Right lobe of liver (tissue), 6 donors: ENCODE measurements around the gene FYN. TPM values are rescaled to one million over a fixed set of nuclear protein-coding genes. Genes with fewer than 3 reads are reported as not detected.
A peak's percentile ranks its signal among the peaks of the same experiment; 100 is the strongest.

ENCODE experiments used
- ATAC-seq, 4 donors: fragments of 200-7000 bp; cut with Tn5 transposase; one replicate each; pipeline ENCODE4 v1.9.1; 2020; ENCODE audit warnings: mild to moderate bottlenecking in 4 of 4, moderate library complexity in 4 of 4
- DNase-seq, 3 donors: peaks; one replicate each; pipeline ENCODE4 v3.0.0-alpha.2; 2020
- H3K27ac ChIP-seq, 3 donors: fragments of 200-600 bp; one replicate each; pipeline ENCODE4 v1.8.0; 2022
- H3K27me3 ChIP-seq, 2 donors: fragments of 200-600 bp; one replicate each; pipeline ENCODE4 v1.8.0; 2022
- H3K36me3 ChIP-seq, 4 donors: fragments of 200-600 bp; sonication (generic) in 1 of 4; one replicate each; pipeline versions ENCODE4 v1.5.1 to v1.8.0; 2017 to 2022; ENCODE audit warnings: control low read depth in 1 of 4
- H3K4me1 ChIP-seq, 4 donors: fragments of 200-600 bp; sonication (generic) in 1 of 4; one replicate each; pipeline versions ENCODE4 v1.5.1 to v1.8.0; 2017 to 2022; ENCODE audit warnings: control low read depth in 1 of 4
- H3K4me3 ChIP-seq, 3 donors: fragments of 200-600 bp; one replicate each; pipeline ENCODE4 v1.8.0; 2022
- H3K9me3 ChIP-seq, 4 donors: fragments of 200-600 bp; sonication (generic) in 1 of 4; one replicate each; pipeline versions ENCODE4 v1.5.1 to v1.8.0; 2017 to 2022; ENCODE audit warnings: control low read depth in 1 of 4
- CTCF ChIP-seq, 4 donors: fragments of 200-600 bp in 3 of 4; fragments of 450-650 bp in 1 of 4; IDR thresholded peaks; one replicate each; pipeline versions ENCODE4 v1.5.1 to v1.8.0; 2016 to 2022; ENCODE audit warnings: antibody characterized with exemption in 4 of 4, mild to moderate bottlenecking in 2 of 4
- POLR2A ChIP-seq: fragments of 450-650 bp; IDR thresholded peaks from one replicate; pipeline ENCODE4 v1.6.1; 2017; ENCODE audit warnings: antibody characterized with exemption, mild to moderate bottlenecking
- WGBS: methylation state at CpG from one replicate; pipeline ENCODE4 v1.1.6; 2018; ENCODE audit warnings: low coverage, low lambda C conversion rate; ENCODE audit not compliant: insufficient coverage; ENCODE audit errors: missing lambda C conversion rate; 5-methylcytosine and 5-hydroxymethylcytosine counted together
- intact Hi-C, 2 donors: fragments of 100-400 bp; cut with DNase I; formaldehyde crosslinking; loops; one replicate each; pipeline versions ENCODE4 v1.11.2 to v1.14.1; 2022
- total RNA-seq, 6 experiments: library from RNA; depleted of rRNA in 2 of 6; stranded (reverse); fragments of >200 nt in 2 of 6; fragmentation: NEBNext Ultra II Directional in 3 of 6; extraction: Animal tissue kit (Norgen Biotek cat#: 25700) in 3 of 6; gene quantifications; one replicate each; pipeline versions ENCODE4 v1.1.0 to v1.2.4, GENCODE V29; 2016 to 2023
- donor health status: DM: no; HTN: yes; CAD: no.
- donor health status: DM: no; HTN: no; CAD: no.
- donor health status: DM: no; HTN: no; CAD: no.
- donor health status: DM: no; HTN: yes; CAD: no.
- donor health status: DM: no; HTN: yes; CAD: no.

The FYN gene
- total RNA-seq, 6 experiments from 2014 or later = 16.8 to 33.7 (median 23.5) TPM

DNA sequence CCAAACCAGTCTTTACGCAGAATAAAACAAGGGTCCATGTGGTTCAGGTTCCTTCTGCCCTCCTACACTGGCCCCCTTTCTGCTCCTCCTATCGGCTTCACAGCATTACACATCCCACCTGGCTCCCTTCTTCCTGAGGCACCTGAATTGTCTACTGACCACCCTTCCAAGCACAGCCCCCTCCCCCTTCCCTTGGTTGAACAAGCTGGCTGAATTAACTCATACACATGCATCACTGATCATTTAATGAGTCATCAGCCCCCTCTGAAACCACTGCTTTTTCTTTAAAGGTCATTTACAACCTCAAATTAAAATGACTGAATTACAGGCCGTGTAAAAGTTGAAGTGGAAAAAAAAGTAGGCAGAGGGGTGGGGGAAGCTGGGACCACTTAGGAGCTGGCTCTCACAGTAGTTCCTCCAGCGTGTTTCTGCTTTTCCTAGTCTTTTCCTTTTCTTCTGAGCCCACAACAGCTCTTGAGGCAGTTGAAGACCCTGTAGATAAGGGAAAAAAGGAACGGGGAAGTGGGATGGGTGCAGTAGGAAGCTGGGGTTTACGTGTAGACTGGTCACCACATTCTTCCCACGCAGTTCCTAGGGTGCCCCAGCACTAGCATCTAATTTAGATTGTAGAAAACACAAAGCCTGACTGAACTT lies 67.6 kb downstream of the FYN start:
- DNase-seq (no peak), ATAC-seq (no peak)
- intact Hi-C loops = no loop called here
- 53% methylated on average over 7 of the region's 7 CpGs for WGBS
- no peak overlapping the region for H3K4me3 ChIP-seq
- no peak overlapping the region for H3K27ac ChIP-seq
- no peaks in the 10 kb centered on the region for H3K36me3 ChIP-seq
- no peaks in the 10 kb centered on the region for H3K9me3 ChIP-seq
- no peaks in the 10 kb centered on the region for H3K27me3 ChIP-seq
- H3K4me1 ChIP-seq = no peaks in the 10 kb centered on the region
- TF ChIP-seq CTCF (IDR thresholded peaks at IDR 0.05) = no peak
- TF ChIP-seq POLR2A = no peak

- peak overlapping the region in 2 of 3 donors; percentile 7 to 16 for H3K27ac ChIP-seq
- intact Hi-C loops = no loop called here
- WGBS = 51% methylated on average over 7 of the region's 8 CpGs
Measured at GRCh38 chr6:111804627-111805235, 68.5 kb downstream of the FYN start.

DNA sequence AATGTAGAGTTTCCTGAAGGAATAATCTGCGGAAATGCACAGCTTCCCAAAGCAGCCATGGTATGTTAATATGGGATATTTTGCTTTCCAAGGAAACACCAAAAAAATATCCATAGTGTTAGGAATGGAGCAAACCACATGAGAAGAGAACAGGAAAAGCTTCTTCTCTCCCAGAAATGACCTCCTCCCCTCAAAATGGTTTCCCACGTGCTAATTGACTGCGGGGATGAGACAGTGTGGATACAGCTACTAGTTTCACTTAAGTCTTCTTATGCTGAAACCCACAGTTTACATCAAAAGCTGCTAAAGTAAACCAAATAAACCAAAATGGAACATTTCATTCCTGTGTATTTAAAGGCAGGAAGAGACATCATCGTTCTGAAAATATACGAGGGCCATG lies 69.4 kb downstream of the FYN start:
- peak overlapping the region in 2 of 3 donors; percentile 7 to 16 for H3K27ac ChIP-seq

More at GRCh38 chr6:111804627-111805235, 68.5 kb downstream of the FYN start:
- H3K9me3 ChIP-seq = no peaks in the 10 kb centered on the region
- H3K4me1 ChIP-seq = no peaks in the 10 kb centered on the region
- H3K4me3 ChIP-seq = no peak overlapping the region
- H3K36me3 ChIP-seq = no peaks in the 10 kb centered on the region
- no peaks in the 10 kb centered on the region for H3K27me3 ChIP-seq
- DNase-seq (no peak), ATAC-seq (peak; percentile 8 to 56 (median 46))
- TF ChIP-seq CTCF (IDR thresholded peaks at IDR 0.05) (no peak), POLR2A (no peak)

DNA sequence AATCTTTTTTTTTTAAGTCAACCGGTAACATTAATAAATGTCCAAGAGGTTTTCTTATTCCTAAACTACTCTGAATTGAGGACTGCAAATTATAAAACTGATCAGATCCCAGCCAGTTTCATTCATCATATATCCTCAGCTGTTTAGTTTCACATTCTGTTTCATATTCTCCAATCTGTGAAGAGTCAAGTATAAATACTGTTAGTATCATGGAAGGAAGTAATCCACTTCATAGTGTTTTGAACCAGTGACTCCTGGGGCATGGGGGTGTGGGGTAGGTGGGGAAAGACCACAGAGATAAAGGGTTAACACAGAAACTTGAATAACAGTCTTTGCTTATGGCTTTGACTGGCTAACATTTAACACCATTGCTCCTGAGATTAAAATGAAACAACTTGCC lies 69.9 kb downstream of the FYN start:
- intact Hi-C loops = no loop called here
- H3K4me1 ChIP-seq = no peaks in the 10 kb centered on the region
- H3K27ac ChIP-seq = peak overlapping the region in 1 of 3 donors; percentile 7
- no peaks in the 10 kb centered on the region for H3K9me3 ChIP-seq
- no peaks in the 10 kb centered on the region for H3K36me3 ChIP-seq
- no peak for TF ChIP-seq POLR2A
- no peak for TF ChIP-seq CTCF (IDR thresholded peaks at IDR 0.05)
- no peak overlapping the region for H3K4me3 ChIP-seq
- peak; percentile 34 to 48 (median 39) for ATAC-seq
- no peak for DNase-seq
- no peaks in the 10 kb centered on the region for H3K27me3 ChIP-seq
- 87% methylated on average over 1 of the region's 1 CpG for WGBS

More for the DNA sequence above, 69.4 kb downstream of the FYN start:
- intact Hi-C loops = no loop called here
- ATAC-seq (peak; percentile 28 to 64 (median 50)), DNase-seq (no peak)
- Histone ChIP-seq H3K4me1 (no peaks in the 10 kb centered on the region), H3K36me3 (no peaks in the 10 kb centered on the region), H3K27me3 (no peaks in the 10 kb centered on the region), H3K9me3 (no peaks in the 10 kb centered on the region), H3K4me3 (no peak overlapping the region)
- TF ChIP-seq POLR2A (no peak), CTCF (IDR thresholded peaks at IDR 0.05) (no peak)
- 25% methylated on average over 5 of the region's 5 CpGs for WGBS
